Caco-2 (cell line): ENCODE results near the gene BFSP1. TPM values are rescaled to one million over a fixed set of nuclear protein-coding genes. Genes with fewer than 3 reads are reported as not detected.
A peak's percentile ranks its signal among the peaks of the same experiment; 100 is the strongest.

Experiments
- BruUV-seq: library from RNA; stranded (reverse); fragments of 400-500 nt; replicated peaks from 2 replicates; lab custom pipeline; 2021; lab: Mats Ljungman, UMichigan
- CTCF ChIA-PET: fragments of 300-600 bp; sonication (Branson Sonifier 250); formaldehyde crosslinking; loops from one replicate; lab custom pipeline; 2022; ENCODE audit warnings: antibody characterized with exemption; lab: Charles Lee
- POLR2A ChIA-PET: fragments of 300-600 bp; sonication (Branson Sonifier 250); formaldehyde crosslinking; loops from one replicate; lab custom pipeline; 2022; ENCODE audit warnings: antibody characterized with exemption; lab: Charles Lee
- DNase-seq, 2 experiments: peaks; one replicate each; pipeline versions ENCODE4 v3.0.0 to v3.0.0-alpha.2; 2020 to 2022
- H3K27me3 ChIP-seq: replicated peaks from 2 replicates; pipeline ENCODE4 v1.6.0; 2011; ENCODE audit warnings: low read length; ENCODE audit not compliant: control insufficient read depth, insufficient read depth
- H3K36me3 ChIP-seq: 2 replicates; pipeline ENCODE4 v1.5.1; 2011; ENCODE audit warnings: low read length; ENCODE audit not compliant: control insufficient read depth, insufficient read depth
- H3K4me1 ChIP-seq: fragments of 250-450 bp; sonication (Bioruptor Pico); 2 replicates; pipeline ENCODE4 v1.5.1; 2020; ENCODE audit warnings: mild to moderate bottlenecking
- H3K4me3 ChIP-seq: 2 replicates; pipeline ENCODE4 v1.5.1; 2011; ENCODE audit warnings: low read depth, mild to moderate bottlenecking, control low read depth, low read length
- H3K9me3 ChIP-seq: fragments of 250-450 bp; sonication (Bioruptor Pico); 2 replicates; pipeline ENCODE4 v1.5.1; 2020; ENCODE audit warnings: mild to moderate bottlenecking, moderate library complexity
- H3K27ac Mint-ChIP-seq: one replicate; pipeline ENCODE4 v1.8.0; 2022; ENCODE audit warnings: mixed read lengths; ENCODE audit not compliant: unreplicated experiment
- H3K27me3 Mint-ChIP-seq: one replicate; pipeline ENCODE4 v1.8.0; 2022; ENCODE audit warnings: mixed read lengths; ENCODE audit not compliant: insufficient read depth, unreplicated experiment
- H3K36me3 Mint-ChIP-seq: one replicate; pipeline ENCODE4 v1.8.0; 2022; ENCODE audit warnings: mild to moderate bottlenecking, mixed read lengths; ENCODE audit not compliant: insufficient read depth, unreplicated experiment
- H3K4me1 Mint-ChIP-seq: one replicate; pipeline ENCODE4 v1.8.0; 2022; ENCODE audit warnings: low read depth, mixed read lengths; ENCODE audit not compliant: unreplicated experiment
- H3K4me3 Mint-ChIP-seq: one replicate; pipeline ENCODE4 v1.8.0; 2022; ENCODE audit warnings: mild to moderate bottlenecking, moderate library complexity, mixed read lengths; ENCODE audit not compliant: unreplicated experiment
- H3K9me3 Mint-ChIP-seq: one replicate; pipeline ENCODE4 v1.8.0; 2022; ENCODE audit warnings: mixed read lengths; ENCODE audit not compliant: unreplicated experiment
- intact Hi-C: fragments of 100-400 bp; cut with micrococcal nuclease; formaldehyde crosslinking; loops from one replicate; pipeline ENCODE4 v1.10.0; 2022; ENCODE audit not compliant: unreplicated experiment
- total RNA-seq: library from RNA; stranded (reverse); gene quantifications from 2 replicates; pipeline ENCODE4 v1.2.3, GENCODE V29; 2022
- TF ChIP-seq, protein P1 (sequence below), 2 experiments: fragments of 200-600 bp in 1 of 2; IDR thresholded peaks; 1 replicate in 1 of 2; 2 replicates in 1 of 2; pipeline versions ENCODE4 v1.5.1 to v1.8.0; 2011 to 2022; ENCODE audit warnings: antibody characterized with exemption in 1 of 2, control low read depth in 1 of 2, inconsistent platforms in 1 of 2, low read depth in 1 of 2, low read length in 1 of 2, mild to moderate bottlenecking in 1 of 2, moderate library complexity in 1 of 2; ENCODE audit not compliant: insufficient read depth in 1 of 2, severe bottlenecking in 1 of 2, unreplicated experiment in 1 of 2

Gene BFSP1
- total RNA-seq, 1 experiment from 2014 or later: 22.7 TPM

GRCh38 chr20:17446171-17446570, 85.0 kb downstream of the BFSP1 start:
- POLR2A ChIA-PET: no interaction called here
- Histone ChIP-seq H3K36me3 (no peaks in the 10 kb centered on the region), H3K4me1 (peaks cover 31% of the 10 kb centered on the region), H3K27me3 (no peaks in the 10 kb centered on the region), H3K4me3 (no peak overlapping the region), H3K9me3 (no peaks in the 10 kb centered on the region; the same call in 1 of the 2 replicates)
- no peak for DNase-seq
- Mint-ChIP-seq H3K27ac (no peak overlapping the region), H3K4me3 (no peak overlapping the region), H3K27me3 (no peaks in the 10 kb centered on the region), H3K9me3 (no peaks in the 10 kb centered on the region), H3K4me1 (peaks cover 23% of the 10 kb centered on the region), H3K36me3 (no peaks in the 10 kb centered on the region)
- CTCF ChIA-PET: no interaction called here
- TF ChIP-seq, protein P1, sequence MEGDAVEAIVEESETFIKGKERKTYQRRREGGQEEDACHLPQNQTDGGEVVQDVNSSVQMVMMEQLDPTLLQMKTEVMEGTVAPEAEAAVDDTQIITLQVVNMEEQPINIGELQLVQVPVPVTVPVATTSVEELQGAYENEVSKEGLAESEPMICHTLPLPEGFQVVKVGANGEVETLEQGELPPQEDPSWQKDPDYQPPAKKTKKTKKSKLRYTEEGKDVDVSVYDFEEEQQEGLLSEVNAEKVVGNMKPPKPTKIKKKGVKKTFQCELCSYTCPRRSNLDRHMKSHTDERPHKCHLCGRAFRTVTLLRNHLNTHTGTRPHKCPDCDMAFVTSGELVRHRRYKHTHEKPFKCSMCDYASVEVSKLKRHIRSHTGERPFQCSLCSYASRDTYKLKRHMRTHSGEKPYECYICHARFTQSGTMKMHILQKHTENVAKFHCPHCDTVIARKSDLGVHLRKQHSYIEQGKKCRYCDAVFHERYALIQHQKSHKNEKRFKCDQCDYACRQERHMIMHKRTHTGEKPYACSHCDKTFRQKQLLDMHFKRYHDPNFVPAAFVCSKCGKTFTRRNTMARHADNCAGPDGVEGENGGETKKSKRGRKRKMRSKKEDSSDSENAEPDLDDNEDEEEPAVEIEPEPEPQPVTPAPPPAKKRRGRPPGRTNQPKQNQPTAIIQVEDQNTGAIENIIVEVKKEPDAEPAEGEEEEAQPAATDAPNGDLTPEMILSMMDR (IDR thresholded peaks at IDR 0.05; ENCODE audit: insufficient read depth in 1 of 2, low read depth in 1 of 2, low read length in 1 of 2, severe bottlenecking in 1 of 2, unreplicated experiment in 1 of 2): no peak
- no TSS peak for BruUV-seq
- intact Hi-C loops: loop anchor here (10.0 kb wide), 2 partner anchors 89 to 159 kb away; partner anchors contain the start of gene BFSP1

- Histone ChIP-seq H3K4me3 (no peak overlapping the region), H3K4me1 (peaks cover 31% of the 10 kb centered on the region), H3K27me3 (no peaks in the 10 kb centered on the region), H3K9me3 (no peaks in the 10 kb centered on the region; the same call in 1 of the 2 replicates), H3K36me3 (no peaks in the 10 kb centered on the region)
- TF ChIP-seq, protein P1 (IDR thresholded peaks at IDR 0.05; ENCODE audit: insufficient read depth in 1 of 2, low read depth in 1 of 2, low read length in 1 of 2, severe bottlenecking in 1 of 2, unreplicated experiment in 1 of 2): no peak
- Mint-ChIP-seq H3K9me3 (no peaks in the 10 kb centered on the region), H3K4me1 (peaks cover 23% of the 10 kb centered on the region), H3K27me3 (no peaks in the 10 kb centered on the region), H3K4me3 (peak overlapping the region; percentile 22), H3K36me3 (no peaks in the 10 kb centered on the region), H3K27ac (peak overlapping the region; percentile 38)
- no peak for DNase-seq
- intact Hi-C loops: loop anchor here (10.0 kb wide), 2 partner anchors 89 to 159 kb away; partner anchors contain the start of gene BFSP1
- POLR2A ChIA-PET: no interaction called here
- BruUV-seq: no TSS peak
- CTCF ChIA-PET: no interaction called here
Observed at GRCh38 chr20:17445543-17445942, 85.6 kb downstream of the BFSP1 start.

- Histone ChIP-seq H3K36me3 (no peaks in the 10 kb centered on the region), H3K9me3 (no peaks in the 10 kb centered on the region; the same call in 1 of the 2 replicates), H3K4me1 (peaks cover 31% of the 10 kb centered on the region), H3K4me3 (no peak overlapping the region), H3K27me3 (no peaks in the 10 kb centered on the region)
- H3K4me3 Mint-ChIP-seq: peak overlapping the region; percentile 16
- no TSS peak for BruUV-seq
- ChIA-PET CTCF (no interaction called here), POLR2A (no interaction called here)
- no peaks in the 10 kb centered on the region for H3K9me3 Mint-ChIP-seq
- H3K27me3 Mint-ChIP-seq: no peaks in the 10 kb centered on the region
- DNase-seq: peak; percentile 70 to 79
- intact Hi-C loops: loop anchor here (10.0 kb wide), 2 partner anchors 91 to 161 kb away; partner anchors contain the start of gene BFSP1
- H3K36me3 Mint-ChIP-seq: no peaks in the 10 kb centered on the region
- H3K4me1 Mint-ChIP-seq: peaks cover 23% of the 10 kb centered on the region
- TF ChIP-seq, protein P1 (IDR thresholded peaks at IDR 0.05; ENCODE audit: insufficient read depth in 1 of 2, low read depth in 1 of 2, low read length in 1 of 2, severe bottlenecking in 1 of 2, unreplicated experiment in 1 of 2): no peak
- H3K27ac Mint-ChIP-seq: peak overlapping the region; percentile 24
Observed at GRCh38 chr20:17444091-17444490, 87.1 kb downstream of the BFSP1 start.

Other genes starting within 250 kb of the BFSP1 start
- gene DSTN, start 38.7 kb upstream of the BFSP1 start, total RNA-seq: 313 and 318 TPM in 2 replicates
- 665 and 758 TPM in 2 replicates for gene RRBP1, start 150.9 kb upstream of the BFSP1 start, total RNA-seq
- gene BANF2, start 168.6 kb upstream of the BFSP1 start, total RNA-seq: 2.1 and 3.0 TPM in 2 replicates